PC-9 (cell line): ENCODE data around the gene ZCCHC7. TPM values are rescaled to one million over a fixed set of nuclear protein-coding genes. Genes with fewer than 3 reads are reported as not detected.
"Not testable (repeated sequence)": the region's sequence is repeated elsewhere in the genome, so short reads cannot be mapped to it uniquely, and the experiment has no call there.

Source experiments
- BruUV-seq: library from RNA; stranded (reverse); fragments of 400-500 nt; replicated peaks from 2 replicates; lab custom pipeline; 2021; lab: Mats Ljungman, UMichigan
- CTCF ChIA-PET: fragments of 300-600 bp; sonication (Branson Sonifier 250); formaldehyde crosslinking; loops from one replicate; lab custom pipeline; 2022; ENCODE audit warnings: antibody characterized with exemption; lab: Charles Lee
- POLR2A ChIA-PET: fragments of 300-600 bp; sonication (Branson Sonifier 250); formaldehyde crosslinking; loops from one replicate; lab custom pipeline; 2022; ENCODE audit warnings: antibody characterized with exemption; ENCODE audit not compliant: unreplicated experiment; lab: Charles Lee
- DNase-seq, 2 experiments: peaks; one replicate each; pipeline versions ENCODE4 v3.0.0 to v3.0.0-alpha.2; 2015 to 2022; ENCODE audit warnings: mixed read lengths in 1 of 2
- H2AFZ ChIP-seq: fragments of 200-600 bp; sonication (generic); 2 replicates; pipeline ENCODE4 v1.8.1; 2017; ENCODE audit warnings: antibody characterized with exemption
- H3F3A ChIP-seq: fragments of 200-600 bp; sonication (generic); 2 replicates; pipeline ENCODE4 v1.8.1; 2017; ENCODE audit warnings: antibody characterized with exemption, mild to moderate bottlenecking, low read depth; ENCODE audit not compliant: insufficient read depth
- H3K27ac ChIP-seq: fragments of 200-600 bp; sonication (generic); 2 replicates; pipeline ENCODE4 v1.6.1; 2016; ENCODE audit warnings: mixed run types
- H3K27me3 ChIP-seq: fragments of 200-600 bp; sonication (generic); 2 replicates; pipeline ENCODE4 v1.6.1; 2016; ENCODE audit warnings: low read depth, mixed run types; ENCODE audit not compliant: insufficient read depth
- H3K36me3 ChIP-seq: fragments of 200-600 bp; sonication (generic); 2 replicates; pipeline ENCODE4 v1.6.1; 2016; ENCODE audit warnings: low read depth, mixed run types
- H3K4me1 ChIP-seq: fragments of 200-600 bp; sonication (generic); replicated peaks from 2 replicates; pipeline ENCODE4 v1.6.1; 2016; ENCODE audit warnings: mixed run types; ENCODE audit not compliant: insufficient read depth
- H3K4me2 ChIP-seq: fragments of 200-600 bp; sonication (generic); 2 replicates; pipeline ENCODE4 v1.6.1; 2017; ENCODE audit warnings: mixed run types
- H3K4me3 ChIP-seq: fragments of 200-600 bp; sonication (generic); 2 replicates; pipeline ENCODE4 v1.6.1; 2016; ENCODE audit warnings: mixed run types
- H3K79me2 ChIP-seq: fragments of 200-600 bp; sonication (generic); 2 replicates; pipeline ENCODE4 v1.6.1; 2017; ENCODE audit warnings: low read depth, mixed run types
- H3K9me2 ChIP-seq: fragments of 200-600 bp; sonication (generic); 2 replicates; pipeline ENCODE4 v1.8.1; 2017; ENCODE audit warnings: mild to moderate bottlenecking; ENCODE audit not compliant: insufficient read depth
- H3K9me3 ChIP-seq: fragments of 200-600 bp; sonication (generic); 2 replicates; pipeline ENCODE4 v1.8.1; 2016; ENCODE audit warnings: low read depth; ENCODE audit not compliant: insufficient read depth
- H4K20me1 ChIP-seq: fragments of 200-600 bp; sonication (generic); 2 replicates; pipeline ENCODE4 v1.8.1; 2017; ENCODE audit not compliant: insufficient read depth
- EZH2 ChIP-seq: fragments of 200-600 bp; sonication (generic); IDR thresholded peaks from 2 replicates; pipeline ENCODE4 v1.8.0; 2017; ENCODE audit warnings: antibody characterized with exemption, low read depth
- intact Hi-C: fragments of 100-400 bp; cut with micrococcal nuclease; formaldehyde crosslinking; loops from one replicate; pipeline ENCODE4 v1.10.0; 2022; ENCODE audit not compliant: unreplicated experiment
- total RNA-seq: library from RNA; stranded (reverse); gene quantifications from 2 replicates; pipeline ENCODE4 v1.2.3, GENCODE V29; 2021
- TF ChIP-seq, protein P1 (sequence below): fragments of 200-600 bp; sonication (generic); conservative IDR thresholded peaks from 2 replicates; pipeline ENCODE4 v1.6.1; 2017; ENCODE audit warnings: mixed run types, antibody characterized with exemption, mild to moderate bottlenecking, moderate library complexity

The ZCCHC7 gene
- total RNA-seq, 1 experiment from 2014 or later = 15.9 TPM

DNA sequence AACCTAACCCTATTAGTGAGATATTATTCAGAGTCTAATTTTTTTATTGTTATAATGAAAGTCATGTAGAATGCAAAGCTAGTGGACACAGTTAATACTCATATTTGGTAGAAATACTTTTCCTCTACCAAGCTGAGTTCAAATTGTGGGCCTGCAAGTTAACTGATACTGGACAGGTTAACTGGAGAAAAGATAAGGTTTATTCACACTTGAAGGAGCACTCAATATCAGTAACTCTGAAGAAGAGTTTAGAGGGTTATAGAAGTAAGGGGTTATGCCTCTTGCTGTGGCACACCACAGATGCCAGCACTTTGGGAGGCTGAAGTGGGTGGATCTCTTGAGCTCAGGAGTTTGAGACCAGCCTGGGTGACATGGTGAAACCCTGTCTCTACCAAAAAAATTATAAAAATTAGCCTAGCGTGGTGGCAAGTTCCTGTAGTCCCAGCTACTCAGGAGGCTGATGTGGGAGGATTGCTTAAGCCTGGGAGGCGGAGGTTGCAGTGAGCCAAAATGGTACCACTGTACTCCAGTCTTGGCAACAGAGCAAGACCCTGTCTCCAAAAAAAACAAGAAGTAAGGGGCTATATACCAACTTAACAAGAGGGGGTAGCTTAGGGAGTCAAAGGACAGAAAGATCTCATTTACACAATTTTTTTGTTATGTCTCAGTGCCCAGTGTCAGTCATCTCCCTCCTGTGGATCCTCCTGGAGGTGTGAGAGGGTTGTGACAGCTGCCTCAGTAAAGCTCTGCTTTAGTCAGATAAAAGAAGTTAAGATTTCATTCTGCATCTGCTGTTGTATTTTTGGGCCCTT lies 180.9 kb downstream of the ZCCHC7 start:
- no peaks in the 10 kb centered on the region for H3K4me1 ChIP-seq
- no peaks in the 10 kb centered on the region for H3K36me3 ChIP-seq
- no peaks in the 10 kb centered on the region for H3F3A ChIP-seq
- no peaks in the 10 kb centered on the region for H3K79me2 ChIP-seq
- no peak overlapping the region for H3K4me2 ChIP-seq
- CTCF ChIA-PET = no interaction called here
- no peak overlapping the region for H2AFZ ChIP-seq
- H3K9me2 ChIP-seq = no peaks in the 10 kb centered on the region
- no peak overlapping the region for H3K27ac ChIP-seq
- intact Hi-C loops = no loop called here
- no peaks in the 10 kb centered on the region for H3K9me3 ChIP-seq
- POLR2A ChIA-PET = no interaction called here
- H4K20me1 ChIP-seq = no peaks in the 10 kb centered on the region; the same call in 1 of the 2 replicates
- no peak for DNase-seq
- no peaks in the 10 kb centered on the region for H3K27me3 ChIP-seq
- BruUV-seq = no TSS peak
- no peak overlapping the region for H3K4me3 ChIP-seq
- TF ChIP-seq, protein P1, sequence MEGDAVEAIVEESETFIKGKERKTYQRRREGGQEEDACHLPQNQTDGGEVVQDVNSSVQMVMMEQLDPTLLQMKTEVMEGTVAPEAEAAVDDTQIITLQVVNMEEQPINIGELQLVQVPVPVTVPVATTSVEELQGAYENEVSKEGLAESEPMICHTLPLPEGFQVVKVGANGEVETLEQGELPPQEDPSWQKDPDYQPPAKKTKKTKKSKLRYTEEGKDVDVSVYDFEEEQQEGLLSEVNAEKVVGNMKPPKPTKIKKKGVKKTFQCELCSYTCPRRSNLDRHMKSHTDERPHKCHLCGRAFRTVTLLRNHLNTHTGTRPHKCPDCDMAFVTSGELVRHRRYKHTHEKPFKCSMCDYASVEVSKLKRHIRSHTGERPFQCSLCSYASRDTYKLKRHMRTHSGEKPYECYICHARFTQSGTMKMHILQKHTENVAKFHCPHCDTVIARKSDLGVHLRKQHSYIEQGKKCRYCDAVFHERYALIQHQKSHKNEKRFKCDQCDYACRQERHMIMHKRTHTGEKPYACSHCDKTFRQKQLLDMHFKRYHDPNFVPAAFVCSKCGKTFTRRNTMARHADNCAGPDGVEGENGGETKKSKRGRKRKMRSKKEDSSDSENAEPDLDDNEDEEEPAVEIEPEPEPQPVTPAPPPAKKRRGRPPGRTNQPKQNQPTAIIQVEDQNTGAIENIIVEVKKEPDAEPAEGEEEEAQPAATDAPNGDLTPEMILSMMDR = no peak
- TF ChIP-seq EZH2 = no peak

GRCh38 chr9:37301854-37302172 lies 181.4 kb downstream of the ZCCHC7 start:
- POLR2A ChIA-PET = no interaction called here
- DNase-seq = no peak
- Histone ChIP-seq H3K27ac (no peak overlapping the region), H4K20me1 (no peaks in the 10 kb centered on the region; the same call in 1 of the 2 replicates), H2AFZ (no peak overlapping the region), H3K36me3 (no peaks in the 10 kb centered on the region), H3K9me2 (no peaks in the 10 kb centered on the region), H3K27me3 (no peaks in the 10 kb centered on the region), H3K4me1 (no peaks in the 10 kb centered on the region), H3F3A (no peaks in the 10 kb centered on the region), H3K4me3 (no peak overlapping the region), H3K4me2 (no peak overlapping the region), H3K9me3 (no peaks in the 10 kb centered on the region), H3K79me2 (no peaks in the 10 kb centered on the region)
- CTCF ChIA-PET = no interaction called here
- intact Hi-C loops = no loop called here
- no TSS peak for BruUV-seq
- no peak for TF ChIP-seq EZH2
- TF ChIP-seq, protein P1 = no peak

- no peak overlapping the region for H3K27ac ChIP-seq
- intact Hi-C loops = no loop called here
- no peaks in the 10 kb centered on the region for H3K36me3 ChIP-seq
- H3F3A ChIP-seq = no peaks in the 10 kb centered on the region
- H3K4me1 ChIP-seq = no peaks in the 10 kb centered on the region
- H3K79me2 ChIP-seq = no peaks in the 10 kb centered on the region
- TF ChIP-seq, protein P1 = no peak
- TF ChIP-seq EZH2 = no peak
- no peak overlapping the region for H2AFZ ChIP-seq
- H3K4me2 ChIP-seq = no peak overlapping the region
- H3K9me2 ChIP-seq = no peaks in the 10 kb centered on the region
- ChIA-PET POLR2A (no interaction called here), CTCF (no interaction called here)
- BruUV-seq = no TSS peak
- H4K20me1 ChIP-seq = no peaks in the 10 kb centered on the region; the same call in 1 of the 2 replicates
- no peaks in the 10 kb centered on the region for H3K27me3 ChIP-seq
- no peaks in the 10 kb centered on the region for H3K9me3 ChIP-seq
- DNase-seq = no peak
- no peak overlapping the region for H3K4me3 ChIP-seq
Measured at GRCh38 chr9:37302277-37302676, 181.9 kb downstream of the ZCCHC7 start.

DNA sequence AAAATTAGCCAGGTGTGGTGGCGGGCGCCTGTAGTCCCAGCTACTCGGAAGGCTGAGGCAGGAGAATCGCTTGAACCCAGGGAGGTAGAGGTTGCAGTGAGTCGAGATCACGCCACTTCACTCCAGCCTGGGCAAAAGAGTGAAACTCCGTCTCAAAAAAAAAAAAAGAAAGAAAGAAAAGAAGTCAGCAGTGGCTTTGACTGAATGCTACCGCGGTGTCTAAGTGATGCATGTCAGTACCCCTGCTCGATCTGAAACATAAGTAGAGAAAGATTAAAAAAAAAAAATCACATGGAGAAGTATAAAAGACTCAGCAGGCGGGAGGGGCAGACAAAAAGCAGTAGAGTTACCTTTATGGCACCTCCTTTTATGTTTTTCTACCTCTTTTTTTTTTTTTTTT lies 182.9 kb downstream of the ZCCHC7 start:
- POLR2A ChIA-PET, H3K4me3 ChIP-seq, H3K4me2 ChIP-seq, H3K36me3 ChIP-seq, H3F3A ChIP-seq, H3K9me2 ChIP-seq, H3K9me3 ChIP-seq, H3K4me1 ChIP-seq, CTCF ChIA-PET, H2AFZ ChIP-seq, H3K79me2 ChIP-seq, intact Hi-C loops, H3K27me3 ChIP-seq, H4K20me1 ChIP-seq, BruUV-seq, DNase-seq, H3K27ac ChIP-seq: not testable (repeated sequence)
